Endometrial microvascular endothelial cells (primary cell): ENCODE data around the gene MAML3. TPM values are rescaled to one million over a fixed set of nuclear protein-coding genes. Genes with fewer than 3 reads are reported as not detected.

Experiments
- in situ Hi-C: cut with HindIII; loops from 2 replicates; pipeline ENCODE4 v1.10.0; 2017; ENCODE audit warnings: low sequenced_read_pairs, low pct_unique_long_range_greater_than_20kb; ENCODE audit errors: inconsistent ontology term
- total RNA-seq: library from RNA; depleted of rRNA; stranded (reverse); fragments of >200 nt; gene quantifications from one replicate; pipeline ENCODE4 v1.2.3, GENCODE V29; 2015; ENCODE audit errors: inconsistent ontology term

The MAML3 gene
- total RNA-seq, 1 donor from 2014 or later: 9.7 TPM

DNA sequence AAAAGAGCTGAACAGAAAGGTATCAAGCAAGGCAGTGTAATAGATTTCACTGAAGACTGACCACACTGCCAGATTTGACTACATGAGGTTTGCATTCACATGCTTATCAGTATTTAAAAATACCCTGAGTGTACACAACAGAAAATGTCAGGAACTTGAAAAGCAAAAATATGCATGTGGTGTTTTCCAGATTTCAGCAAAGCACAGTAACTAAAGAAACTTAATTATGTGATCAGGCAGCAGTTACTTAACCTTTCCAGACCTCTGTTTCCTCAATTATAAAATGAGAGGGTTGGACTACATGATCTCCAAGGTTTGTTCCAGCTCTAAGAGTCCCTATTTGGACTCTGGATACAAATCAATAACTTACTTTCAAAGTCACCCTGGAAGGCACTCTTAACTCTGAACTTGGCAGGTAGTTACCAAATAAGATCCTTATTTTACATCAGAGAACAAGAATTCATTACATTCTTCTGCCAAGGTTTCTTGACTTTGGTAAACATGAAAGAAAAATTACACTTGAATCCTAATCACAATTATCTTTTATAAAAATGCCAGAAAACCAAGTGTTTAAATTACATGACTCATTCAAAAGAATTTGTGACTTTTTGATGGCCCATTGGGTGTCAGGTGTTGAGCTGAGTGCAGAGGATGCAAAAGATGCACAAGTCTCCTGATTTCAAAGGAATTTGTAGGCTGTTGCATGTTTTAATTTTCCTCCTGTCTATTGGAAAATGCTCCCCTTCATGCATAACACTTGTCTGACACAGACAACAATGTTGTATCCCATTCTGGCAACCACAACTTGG is 246.8 kb downstream of the MAML3 start:
- in situ Hi-C loops: no loop called here

GRCh38 chr4:139905489-139905888 is 248.5 kb downstream of the MAML3 start:
- in situ Hi-C loops: no loop called here

DNA sequence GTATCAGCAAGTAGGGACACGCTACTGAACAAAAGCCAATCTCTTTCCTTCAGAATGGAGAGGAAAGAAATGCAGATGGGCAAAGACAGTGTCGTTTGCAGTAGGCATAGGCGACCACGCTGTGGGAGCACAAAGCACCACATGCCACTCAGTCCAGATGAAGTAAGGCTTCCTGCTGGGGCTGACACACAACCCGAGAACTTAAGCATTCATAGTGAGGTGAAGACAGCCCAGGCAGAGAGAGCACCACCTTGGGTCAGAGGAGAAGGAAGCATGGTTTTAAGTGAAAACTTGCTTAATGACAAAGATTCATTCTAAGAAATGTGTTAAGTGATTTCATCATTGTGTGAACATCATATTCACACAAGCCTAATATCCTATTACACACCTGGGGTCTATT is 249.6 kb downstream of the MAML3 start:
- in situ Hi-C loops: no loop called here

DNA sequence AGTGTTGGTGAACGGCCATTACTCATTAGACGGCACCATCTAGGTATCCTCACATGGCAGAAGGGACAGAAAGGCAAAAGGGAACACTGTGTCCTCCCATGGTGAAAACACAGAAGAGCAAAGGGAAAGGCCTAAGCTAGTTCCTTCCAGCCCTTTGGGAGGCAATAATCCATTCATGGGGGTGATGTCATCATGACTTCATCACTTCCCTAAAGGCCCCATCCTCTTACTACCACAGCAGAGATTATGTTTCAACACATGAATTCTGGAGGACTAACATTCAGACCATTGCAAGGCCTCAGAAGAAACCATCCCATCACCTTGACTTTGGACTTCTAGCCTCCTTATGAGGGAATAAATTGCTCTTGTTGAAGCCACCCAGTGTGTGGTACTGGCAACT is 250.1 kb downstream of the MAML3 start:
- in situ Hi-C loops: no loop called here

DNA sequence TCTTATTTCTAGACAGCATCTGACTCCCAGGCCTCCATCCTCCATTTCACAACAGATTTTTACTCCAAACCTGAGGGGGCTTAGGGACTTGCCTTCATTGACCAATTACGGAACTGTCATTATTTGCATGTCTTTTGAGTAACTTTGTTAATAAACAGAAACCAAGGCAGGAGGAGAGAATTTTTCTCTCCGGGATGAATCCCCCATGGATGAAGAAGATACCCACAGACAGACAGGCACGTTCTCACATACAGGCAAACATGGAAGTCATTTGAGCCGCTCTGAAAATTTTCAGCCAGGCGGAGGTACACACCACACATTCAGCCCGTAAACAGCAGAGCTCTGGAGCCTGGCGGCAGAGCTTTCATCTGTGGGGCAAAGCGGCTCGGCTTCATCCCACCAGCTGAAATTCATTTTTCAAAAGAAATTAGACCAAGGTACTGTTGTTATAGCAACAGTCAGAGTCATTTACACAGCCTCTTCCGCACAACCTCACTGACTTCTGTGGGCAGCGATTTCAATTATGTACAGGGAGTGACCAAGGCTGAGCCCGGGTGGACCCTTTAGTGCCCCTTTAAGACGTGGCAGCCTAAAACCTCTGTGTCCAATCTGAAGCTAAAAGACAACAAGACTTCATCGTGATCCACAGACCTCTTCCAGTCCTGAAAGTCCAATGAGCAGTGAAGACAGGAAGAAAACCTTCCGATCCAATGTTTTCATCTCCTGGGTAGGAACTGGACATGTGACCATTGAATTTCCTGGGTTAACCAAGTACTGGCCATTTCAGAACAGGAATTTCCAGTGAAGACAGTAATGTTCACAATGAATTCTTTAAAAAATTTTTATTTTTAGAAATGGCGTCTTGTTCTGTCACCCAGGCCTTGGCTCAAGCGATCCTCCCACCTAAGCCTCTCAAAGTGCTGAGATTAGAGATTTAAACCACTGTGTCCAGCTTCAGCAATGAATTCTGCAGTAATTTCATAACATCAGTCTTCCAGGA is 251.4 kb downstream of the MAML3 start:
- in situ Hi-C loops: no loop called here

- in situ Hi-C loops: no loop called here
Measured at GRCh38 chr4:139901531-139902320, 252.3 kb downstream of the MAML3 start.

GRCh38 chr4:139900964-139901376 is 253.0 kb downstream of the MAML3 start:
- in situ Hi-C loops: no loop called here

DNA sequence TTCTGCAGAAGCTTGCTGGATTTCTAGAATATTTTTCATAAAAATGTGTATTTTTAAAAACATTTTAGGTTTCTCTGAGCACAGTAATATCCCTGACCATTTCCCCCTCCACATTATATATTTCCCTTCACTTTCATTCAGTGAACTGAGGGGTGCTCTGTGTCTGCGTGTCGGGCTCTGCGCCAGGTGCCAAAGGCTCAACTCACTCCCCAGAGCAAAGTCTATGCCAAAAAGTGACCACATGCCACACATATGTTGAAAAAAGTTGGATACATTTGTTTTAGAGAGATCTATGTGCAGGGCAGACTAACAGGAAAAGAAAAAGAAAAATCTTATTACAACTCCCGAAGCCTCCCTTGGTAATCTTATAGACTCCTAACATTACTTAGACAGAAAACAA is 254.6 kb downstream of the MAML3 start:
- in situ Hi-C loops: loop anchor here (25.0 kb wide), 1 partner anchor 263 kb away; the partner anchor contains the start of gene MAML3

DNA sequence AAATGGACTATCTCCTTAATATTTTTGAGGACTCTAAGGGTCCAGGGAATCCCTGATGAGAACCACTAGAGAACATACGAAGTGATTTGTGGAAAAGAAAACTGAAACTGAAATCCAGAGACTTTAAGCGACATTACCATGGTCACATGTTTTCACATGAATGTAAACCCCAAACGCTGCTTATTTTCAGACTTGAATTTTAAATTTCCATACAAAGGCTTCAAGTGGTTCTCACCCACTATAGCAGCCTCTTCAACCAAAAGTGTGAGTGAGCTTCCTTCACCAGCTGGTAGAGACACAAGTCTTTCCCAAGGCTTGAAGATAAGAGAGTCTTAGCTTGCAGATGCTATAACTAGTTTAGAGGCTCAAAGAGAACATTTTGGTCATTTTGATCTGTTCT is 255.7 kb downstream of the MAML3 start:
- in situ Hi-C loops: loop anchor here (25.0 kb wide), 1 partner anchor 264 kb away; the partner anchor contains the start of gene MAML3

GRCh38 chr4:139896091-139896604 is 257.8 kb downstream of the MAML3 start:
- in situ Hi-C loops: loop anchor here (25.0 kb wide), 1 partner anchor 266 kb away; the partner anchor contains the start of gene MAML3

DNA sequence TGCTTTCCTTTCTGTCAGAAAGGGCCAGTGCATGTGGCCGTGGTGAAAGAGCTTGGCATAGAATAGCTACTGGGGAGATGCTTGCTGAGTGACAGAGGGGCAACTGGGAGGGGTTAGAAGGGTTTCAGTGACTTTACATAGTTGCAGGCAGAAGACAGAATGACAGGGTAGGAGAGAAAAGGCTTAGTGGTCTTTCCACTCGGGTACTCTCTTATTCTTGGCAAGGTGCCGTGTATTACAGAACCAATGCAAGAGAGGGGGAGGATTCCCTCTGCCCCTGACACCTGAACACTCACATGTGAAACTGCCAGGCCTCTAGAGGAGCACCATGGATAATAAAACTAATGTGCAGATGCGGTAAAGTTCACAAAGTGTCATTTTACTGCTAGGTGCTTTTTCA is 260.2 kb downstream of the MAML3 start:
- in situ Hi-C loops: loop anchor here (25.0 kb wide), 1 partner anchor 268 kb away; the partner anchor contains the start of gene MAML3

GRCh38 chr4:139892973-139893736 is 260.8 kb downstream of the MAML3 start:
- in situ Hi-C loops: loop anchor here (25.0 kb wide), 1 partner anchor 269 kb away; the partner anchor contains the start of gene MAML3

- in situ Hi-C loops: loop anchor here (25.0 kb wide), 1 partner anchor 271 kb away; the partner anchor contains the start of gene MAML3
Measured at GRCh38 chr4:139890816-139891215, 263.2 kb downstream of the MAML3 start.

GRCh38 chr4:139889901-139890300 is 264.1 kb downstream of the MAML3 start:
- in situ Hi-C loops: loop anchor here (25.0 kb wide), 1 partner anchor 272 kb away; the partner anchor contains the start of gene MAML3

- in situ Hi-C loops: loop anchor here (25.0 kb wide), 1 partner anchor 273 kb away; the partner anchor contains the start of gene MAML3
Measured at GRCh38 chr4:139889264-139889663, 264.7 kb downstream of the MAML3 start.

DNA sequence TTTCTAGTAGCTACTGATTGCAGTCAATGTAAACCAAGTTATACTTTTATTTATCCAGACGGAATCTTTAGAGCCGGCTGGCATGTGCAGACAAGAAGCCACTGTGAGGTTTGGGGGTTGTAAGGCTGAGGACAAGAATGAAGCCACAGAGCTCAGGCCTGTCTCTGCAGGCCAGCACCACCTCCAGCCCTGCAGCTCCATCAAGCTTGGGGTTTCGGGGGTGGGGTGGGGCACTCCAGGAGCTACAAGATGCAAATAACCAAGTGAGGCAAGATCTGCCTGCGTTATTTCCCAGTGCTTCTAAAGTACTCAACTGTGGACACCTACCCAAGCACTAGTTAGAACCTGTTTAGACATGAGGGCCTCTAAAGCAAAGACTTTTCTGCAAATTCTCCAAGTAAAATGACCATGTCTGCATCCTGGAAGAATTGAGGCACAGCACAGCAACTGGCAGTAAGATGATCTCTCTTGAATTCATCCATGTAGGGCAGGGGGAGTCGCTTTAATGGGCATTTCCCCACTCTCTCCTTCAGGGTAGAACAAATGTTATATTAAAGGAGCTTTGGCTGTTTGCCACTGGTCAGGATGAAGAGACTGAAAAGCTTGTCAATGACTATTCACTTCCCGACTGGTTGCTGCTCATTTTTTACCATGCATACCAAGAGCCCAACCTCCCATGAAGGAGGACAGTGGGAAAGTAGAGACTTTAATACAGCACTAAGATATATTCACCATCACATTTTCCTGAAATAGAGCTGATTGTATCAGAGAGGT is 265.8 kb downstream of the MAML3 start:
- in situ Hi-C loops: loop anchor here (25.0 kb wide), 1 partner anchor 274 kb away; the partner anchor contains the start of gene MAML3
